A549 (cell line): ENCODE measurements around the gene BLTP3B.

Source experiments
- CBX8 ChIP-seq: fragments of 200-600 bp; sonication (generic); IDR thresholded peaks from 2 replicates; pipeline ENCODE4 v1.6.1; 2016
- RAD21 ChIP-seq, 2 experiments: fragments of >200 bp in 1 of 2; sonication (Bioruptor Twin) in 1 of 2; formaldehyde crosslinking in 1 of 2; IDR thresholded peaks in 1 of 2; conservative IDR thresholded peaks in 1 of 2; 2 replicates in 1 of 2; 3 replicates in 1 of 2; pipeline ENCODE4 v1.6.1; 2012 to 2018; ENCODE audit warnings: inconsistent platforms in 1 of 2
- RFX5 ChIP-seq: fragments of 450-650 bp; IDR thresholded peaks from 2 replicates; pipeline ENCODE4 v1.7.1; 2014; ENCODE audit warnings: antibody characterized with exemption, mild to moderate bottlenecking, moderate library complexity
- TF ChIP-seq, protein P1 (sequence below): fragments of >200 bp; sonication (Bioruptor Twin); formaldehyde crosslinking; IDR thresholded peaks from 3 replicates; pipeline ENCODE4 v1.5.1; 2016
- TF ChIP-seq, protein P2 (sequence below): IDR thresholded peaks from 2 replicates; pipeline ENCODE4 v1.6.1; 2012
- TF ChIP-seq, protein P3 (sequence below): IDR thresholded peaks from 2 replicates; pipeline ENCODE4 v1.6.1; 2012
- TF ChIP-seq, protein P4 (sequence below): fragments of 150-350 bp; IDR thresholded peaks from 2 replicates; pipeline ENCODE4 v1.6.1; 2014; ENCODE audit warnings: low read depth, mild to moderate bottlenecking, low read length
- TF ChIP-seq, protein P5 (sequence below): fragments of 200-600 bp; sonication (generic); IDR thresholded peaks from 2 replicates; pipeline ENCODE4 v1.6.1; 2016; ENCODE audit warnings: antibody characterized with exemption, mild to moderate bottlenecking, moderate library complexity

DNA sequence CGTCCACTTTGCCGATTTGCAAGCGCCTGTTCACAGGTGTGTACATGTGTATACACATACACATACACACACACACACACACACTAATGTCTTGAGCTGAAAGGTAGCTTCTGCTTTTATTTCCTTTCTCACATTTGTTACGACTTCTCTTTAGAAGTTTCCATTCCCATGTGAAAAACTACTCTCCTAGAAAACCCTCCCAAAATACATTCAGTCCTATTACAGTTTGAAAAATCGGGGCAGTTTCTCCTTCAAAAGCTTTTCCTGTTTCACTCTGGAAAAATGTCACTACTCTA, 3.9 kb downstream of the BLTP3B start:
- TF ChIP-seq CBX8 (no peak), RAD21 (conservative IDR thresholded peaks at IDR 0.05 in 1 of 2, IDR thresholded peaks at IDR 0.05 in 1 of 2) (no peak), RFX5 (no peak)
- TF ChIP-seq, protein P1, sequence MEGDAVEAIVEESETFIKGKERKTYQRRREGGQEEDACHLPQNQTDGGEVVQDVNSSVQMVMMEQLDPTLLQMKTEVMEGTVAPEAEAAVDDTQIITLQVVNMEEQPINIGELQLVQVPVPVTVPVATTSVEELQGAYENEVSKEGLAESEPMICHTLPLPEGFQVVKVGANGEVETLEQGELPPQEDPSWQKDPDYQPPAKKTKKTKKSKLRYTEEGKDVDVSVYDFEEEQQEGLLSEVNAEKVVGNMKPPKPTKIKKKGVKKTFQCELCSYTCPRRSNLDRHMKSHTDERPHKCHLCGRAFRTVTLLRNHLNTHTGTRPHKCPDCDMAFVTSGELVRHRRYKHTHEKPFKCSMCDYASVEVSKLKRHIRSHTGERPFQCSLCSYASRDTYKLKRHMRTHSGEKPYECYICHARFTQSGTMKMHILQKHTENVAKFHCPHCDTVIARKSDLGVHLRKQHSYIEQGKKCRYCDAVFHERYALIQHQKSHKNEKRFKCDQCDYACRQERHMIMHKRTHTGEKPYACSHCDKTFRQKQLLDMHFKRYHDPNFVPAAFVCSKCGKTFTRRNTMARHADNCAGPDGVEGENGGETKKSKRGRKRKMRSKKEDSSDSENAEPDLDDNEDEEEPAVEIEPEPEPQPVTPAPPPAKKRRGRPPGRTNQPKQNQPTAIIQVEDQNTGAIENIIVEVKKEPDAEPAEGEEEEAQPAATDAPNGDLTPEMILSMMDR = no peak
- TF ChIP-seq, protein P2, sequence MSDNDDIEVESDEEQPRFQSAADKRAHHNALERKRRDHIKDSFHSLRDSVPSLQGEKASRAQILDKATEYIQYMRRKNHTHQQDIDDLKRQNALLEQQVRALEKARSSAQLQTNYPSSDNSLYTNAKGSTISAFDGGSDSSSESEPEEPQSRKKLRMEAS = no peak
- TF ChIP-seq, protein P3, sequence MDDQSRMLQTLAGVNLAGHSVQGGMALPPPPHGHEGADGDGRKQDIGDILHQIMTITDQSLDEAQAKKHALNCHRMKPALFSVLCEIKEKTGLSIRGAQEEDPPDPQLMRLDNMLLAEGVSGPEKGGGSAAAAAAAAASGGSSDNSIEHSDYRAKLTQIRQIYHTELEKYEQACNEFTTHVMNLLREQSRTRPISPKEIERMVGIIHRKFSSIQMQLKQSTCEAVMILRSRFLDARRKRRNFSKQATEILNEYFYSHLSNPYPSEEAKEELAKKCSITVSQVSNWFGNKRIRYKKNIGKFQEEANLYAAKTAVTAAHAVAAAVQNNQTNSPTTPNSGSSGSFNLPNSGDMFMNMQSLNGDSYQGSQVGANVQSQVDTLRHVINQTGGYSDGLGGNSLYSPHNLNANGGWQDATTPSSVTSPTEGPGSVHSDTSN = no peak
- TF ChIP-seq, protein P4, sequence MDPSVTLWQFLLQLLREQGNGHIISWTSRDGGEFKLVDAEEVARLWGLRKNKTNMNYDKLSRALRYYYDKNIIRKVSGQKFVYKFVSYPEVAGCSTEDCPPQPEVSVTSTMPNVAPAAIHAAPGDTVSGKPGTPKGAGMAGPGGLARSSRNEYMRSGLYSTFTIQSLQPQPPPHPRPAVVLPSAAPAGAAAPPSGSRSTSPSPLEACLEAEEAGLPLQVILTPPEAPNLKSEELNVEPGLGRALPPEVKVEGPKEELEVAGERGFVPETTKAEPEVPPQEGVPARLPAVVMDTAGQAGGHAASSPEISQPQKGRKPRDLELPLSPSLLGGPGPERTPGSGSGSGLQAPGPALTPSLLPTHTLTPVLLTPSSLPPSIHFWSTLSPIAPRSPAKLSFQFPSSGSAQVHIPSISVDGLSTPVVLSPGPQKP = no peak
- TF ChIP-seq, protein P5, sequence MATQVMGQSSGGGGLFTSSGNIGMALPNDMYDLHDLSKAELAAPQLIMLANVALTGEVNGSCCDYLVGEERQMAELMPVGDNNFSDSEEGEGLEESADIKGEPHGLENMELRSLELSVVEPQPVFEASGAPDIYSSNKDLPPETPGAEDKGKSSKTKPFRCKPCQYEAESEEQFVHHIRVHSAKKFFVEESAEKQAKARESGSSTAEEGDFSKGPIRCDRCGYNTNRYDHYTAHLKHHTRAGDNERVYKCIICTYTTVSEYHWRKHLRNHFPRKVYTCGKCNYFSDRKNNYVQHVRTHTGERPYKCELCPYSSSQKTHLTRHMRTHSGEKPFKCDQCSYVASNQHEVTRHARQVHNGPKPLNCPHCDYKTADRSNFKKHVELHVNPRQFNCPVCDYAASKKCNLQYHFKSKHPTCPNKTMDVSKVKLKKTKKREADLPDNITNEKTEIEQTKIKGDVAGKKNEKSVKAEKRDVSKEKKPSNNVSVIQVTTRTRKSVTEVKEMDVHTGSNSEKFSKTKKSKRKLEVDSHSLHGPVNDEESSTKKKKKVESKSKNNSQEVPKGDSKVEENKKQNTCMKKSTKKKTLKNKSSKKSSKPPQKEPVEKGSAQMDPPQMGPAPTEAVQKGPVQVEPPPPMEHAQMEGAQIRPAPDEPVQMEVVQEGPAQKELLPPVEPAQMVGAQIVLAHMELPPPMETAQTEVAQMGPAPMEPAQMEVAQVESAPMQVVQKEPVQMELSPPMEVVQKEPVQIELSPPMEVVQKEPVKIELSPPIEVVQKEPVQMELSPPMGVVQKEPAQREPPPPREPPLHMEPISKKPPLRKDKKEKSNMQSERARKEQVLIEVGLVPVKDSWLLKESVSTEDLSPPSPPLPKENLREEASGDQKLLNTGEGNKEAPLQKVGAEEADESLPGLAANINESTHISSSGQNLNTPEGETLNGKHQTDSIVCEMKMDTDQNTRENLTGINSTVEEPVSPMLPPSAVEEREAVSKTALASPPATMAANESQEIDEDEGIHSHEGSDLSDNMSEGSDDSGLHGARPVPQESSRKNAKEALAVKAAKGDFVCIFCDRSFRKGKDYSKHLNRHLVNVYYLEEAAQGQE = no peak
